ENCODE measurements around the gene TGFA.

Gene TGFA

DNA sequence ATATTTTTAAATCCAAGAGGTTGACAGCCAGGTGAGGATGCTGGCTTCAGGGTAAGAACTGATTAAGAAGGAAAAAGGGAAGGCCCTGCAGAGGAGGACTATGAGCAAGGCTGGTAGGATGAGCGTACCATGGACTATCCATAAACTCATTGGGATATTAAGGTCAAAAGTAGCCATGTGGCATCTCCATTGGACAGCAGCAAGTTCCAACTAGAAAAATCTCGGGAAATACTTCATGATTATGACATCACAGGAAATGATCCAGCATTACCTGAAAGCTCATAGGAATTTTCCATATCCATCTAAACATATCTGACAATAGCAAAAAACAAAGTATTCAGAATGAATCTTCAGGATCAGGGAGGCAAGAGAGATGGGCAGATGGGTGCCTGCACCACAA, 34.2 kb downstream of the TGFA start:
- Histone ChIP-seq H3K4me1 (ENCODE audit: control insufficient read depth in 1 of 2, insufficient read depth in 1 of 2, low read depth in 1 of 2, low read length in 1 of 2) (peaks cover 96 to 97% of the 10 kb centered on the region in 2 experiments), H3K4me3 (ENCODE audit: low read depth in 1 of 2, low read length in 1 of 2) (no peak overlapping the region), H3K27me3 (no peaks in the 10 kb centered on the region), H3K36me3 (no peaks in the 10 kb centered on the region), H3K9me3 (no peaks in the 10 kb centered on the region), H3K27ac (no peak overlapping the region)
- TF ChIP-seq, protein P1, sequence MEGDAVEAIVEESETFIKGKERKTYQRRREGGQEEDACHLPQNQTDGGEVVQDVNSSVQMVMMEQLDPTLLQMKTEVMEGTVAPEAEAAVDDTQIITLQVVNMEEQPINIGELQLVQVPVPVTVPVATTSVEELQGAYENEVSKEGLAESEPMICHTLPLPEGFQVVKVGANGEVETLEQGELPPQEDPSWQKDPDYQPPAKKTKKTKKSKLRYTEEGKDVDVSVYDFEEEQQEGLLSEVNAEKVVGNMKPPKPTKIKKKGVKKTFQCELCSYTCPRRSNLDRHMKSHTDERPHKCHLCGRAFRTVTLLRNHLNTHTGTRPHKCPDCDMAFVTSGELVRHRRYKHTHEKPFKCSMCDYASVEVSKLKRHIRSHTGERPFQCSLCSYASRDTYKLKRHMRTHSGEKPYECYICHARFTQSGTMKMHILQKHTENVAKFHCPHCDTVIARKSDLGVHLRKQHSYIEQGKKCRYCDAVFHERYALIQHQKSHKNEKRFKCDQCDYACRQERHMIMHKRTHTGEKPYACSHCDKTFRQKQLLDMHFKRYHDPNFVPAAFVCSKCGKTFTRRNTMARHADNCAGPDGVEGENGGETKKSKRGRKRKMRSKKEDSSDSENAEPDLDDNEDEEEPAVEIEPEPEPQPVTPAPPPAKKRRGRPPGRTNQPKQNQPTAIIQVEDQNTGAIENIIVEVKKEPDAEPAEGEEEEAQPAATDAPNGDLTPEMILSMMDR (IDR thresholded peaks at IDR 0.05), result no peak

DNA sequence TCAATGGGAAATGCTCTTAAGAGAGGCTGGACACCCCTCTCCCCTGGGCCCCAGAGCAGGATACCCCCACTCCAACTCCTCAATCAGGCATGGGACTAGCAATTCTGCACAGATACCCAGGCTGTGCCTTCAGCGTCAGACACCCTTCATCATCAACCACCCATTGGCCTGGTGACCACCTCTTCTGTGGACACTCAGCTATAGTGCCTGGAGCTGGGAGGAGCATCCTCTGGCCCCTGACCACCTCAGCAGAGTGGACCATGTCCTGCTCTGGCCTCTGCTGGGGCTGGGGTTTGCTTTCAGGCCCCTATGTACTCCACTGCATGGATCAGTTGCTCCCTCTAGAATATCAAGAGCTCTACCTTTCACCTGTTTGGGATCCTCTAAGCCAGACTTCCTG, 35.1 kb downstream of the TGFA start:
- TF ChIP-seq, protein P1 (IDR thresholded peaks at IDR 0.05), result no peak
- H3K27ac ChIP-seq, result peak overlapping the region; percentile 89
- peaks cover 88 to 90% of the 10 kb centered on the region in 2 experiments for H3K4me1 ChIP-seq (ENCODE audit: control insufficient read depth in 1 of 2, insufficient read depth in 1 of 2, low read depth in 1 of 2, low read length in 1 of 2)
- H3K4me3 ChIP-seq (ENCODE audit: low read depth in 1 of 2, low read length in 1 of 2), result no peak overlapping the region
- no peaks in the 10 kb centered on the region for H3K27me3 ChIP-seq
- H3K36me3 ChIP-seq, result no peaks in the 10 kb centered on the region
- no peaks in the 10 kb centered on the region for H3K9me3 ChIP-seq

DNA sequence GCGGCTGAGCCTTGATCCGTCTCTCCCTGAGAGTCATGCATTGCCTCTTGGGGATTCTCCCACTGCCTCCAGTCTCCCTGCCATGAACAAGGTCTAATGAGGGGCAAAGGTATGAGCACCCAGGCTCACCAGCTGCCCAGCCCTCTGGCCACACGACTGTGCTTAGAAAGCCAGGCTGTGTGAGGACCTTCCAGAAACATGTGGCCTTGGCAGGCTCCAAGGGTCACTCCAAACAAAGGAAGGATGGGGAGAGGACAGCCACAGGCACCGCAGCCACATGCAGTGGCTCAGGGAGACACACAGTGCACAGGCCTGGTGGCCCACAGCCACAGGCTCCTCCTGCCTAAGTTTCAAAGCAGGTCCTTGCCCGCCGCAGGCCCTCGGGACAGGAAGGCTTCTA, 35.8 kb downstream of the TGFA start:
- peak overlapping the region; percentile 10 to 17 for H3K4me3 ChIP-seq (ENCODE audit: low read depth in 1 of 2, low read length in 1 of 2)
- H3K27me3 ChIP-seq, result no peaks in the 10 kb centered on the region
- no peaks in the 10 kb centered on the region for H3K36me3 ChIP-seq
- H3K9me3 ChIP-seq, result no peaks in the 10 kb centered on the region
- peak overlapping the region; percentile 89 for H3K27ac ChIP-seq
- peaks cover 80 to 88% of the 10 kb centered on the region in 2 experiments for H3K4me1 ChIP-seq (ENCODE audit: control insufficient read depth in 1 of 2, insufficient read depth in 1 of 2, low read depth in 1 of 2, low read length in 1 of 2)
- TF ChIP-seq, protein P1 (IDR thresholded peaks at IDR 0.05), result no peak

DNA sequence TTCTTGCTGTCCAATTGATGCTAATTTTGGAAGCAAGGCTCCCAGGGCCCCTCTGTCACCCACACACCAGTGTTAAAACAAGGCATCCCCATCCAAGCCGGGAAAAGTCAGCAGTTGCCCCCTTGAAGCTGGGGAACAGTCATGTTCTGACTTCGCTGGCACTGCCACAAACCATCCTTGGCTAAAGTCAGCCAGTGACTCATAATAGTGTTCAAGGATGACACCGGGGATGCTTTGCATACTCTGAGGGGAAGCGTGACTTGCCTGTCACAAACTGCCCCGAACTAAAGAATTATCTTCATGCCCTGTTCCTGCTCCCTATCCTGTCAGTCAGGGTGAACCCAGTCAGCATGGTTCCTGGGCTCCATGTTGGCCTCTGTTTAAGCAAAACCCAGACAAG, 37.0 kb downstream of the TGFA start:
- Histone ChIP-seq H3K4me1 (ENCODE audit: control insufficient read depth in 1 of 2, insufficient read depth in 1 of 2, low read depth in 1 of 2, low read length in 1 of 2) (peaks cover 77 to 85% of the 10 kb centered on the region in 2 experiments), H3K27me3 (no peaks in the 10 kb centered on the region), H3K4me3 (ENCODE audit: low read depth in 1 of 2, low read length in 1 of 2) (peak overlapping the region; percentile 37 to 44), H3K9me3 (no peaks in the 10 kb centered on the region), H3K36me3 (no peaks in the 10 kb centered on the region), H3K27ac (peak overlapping the region; percentile 89)
- TF ChIP-seq, protein P1 (IDR thresholded peaks at IDR 0.05), result no peak

DNA sequence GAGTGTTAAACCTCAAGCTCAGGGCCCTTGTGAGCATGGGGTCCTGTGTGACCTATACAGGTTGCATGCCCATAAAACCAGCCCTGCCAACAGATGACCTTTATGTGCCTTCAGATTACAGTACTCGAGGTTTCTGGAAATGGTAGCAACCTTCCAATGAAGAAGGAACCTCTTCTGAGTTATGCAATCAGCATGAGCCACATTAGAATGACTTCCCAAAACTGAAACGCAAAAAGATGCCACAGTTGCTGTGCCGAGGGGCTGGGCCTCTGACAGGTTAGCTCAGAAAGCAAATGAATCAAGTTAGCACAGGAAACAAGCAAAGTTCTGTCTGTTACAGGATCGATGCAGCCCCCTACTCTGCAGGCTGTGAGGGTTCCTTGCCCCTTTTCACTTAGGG, 37.7 kb downstream of the TGFA start:
- H3K9me3 ChIP-seq, result no peaks in the 10 kb centered on the region
- no peaks in the 10 kb centered on the region for H3K36me3 ChIP-seq
- peak overlapping the region; percentile 89 for H3K27ac ChIP-seq
- no peaks in the 10 kb centered on the region for H3K27me3 ChIP-seq
- H3K4me3 ChIP-seq (ENCODE audit: low read depth in 1 of 2, low read length in 1 of 2), result peak overlapping the region; percentile 37 to 44
- TF ChIP-seq, protein P1 (IDR thresholded peaks at IDR 0.05), result no peak
- H3K4me1 ChIP-seq (ENCODE audit: control insufficient read depth in 1 of 2, insufficient read depth in 1 of 2, low read depth in 1 of 2, low read length in 1 of 2), result peaks cover 73 to 79% of the 10 kb centered on the region in 2 experiments

DNA sequence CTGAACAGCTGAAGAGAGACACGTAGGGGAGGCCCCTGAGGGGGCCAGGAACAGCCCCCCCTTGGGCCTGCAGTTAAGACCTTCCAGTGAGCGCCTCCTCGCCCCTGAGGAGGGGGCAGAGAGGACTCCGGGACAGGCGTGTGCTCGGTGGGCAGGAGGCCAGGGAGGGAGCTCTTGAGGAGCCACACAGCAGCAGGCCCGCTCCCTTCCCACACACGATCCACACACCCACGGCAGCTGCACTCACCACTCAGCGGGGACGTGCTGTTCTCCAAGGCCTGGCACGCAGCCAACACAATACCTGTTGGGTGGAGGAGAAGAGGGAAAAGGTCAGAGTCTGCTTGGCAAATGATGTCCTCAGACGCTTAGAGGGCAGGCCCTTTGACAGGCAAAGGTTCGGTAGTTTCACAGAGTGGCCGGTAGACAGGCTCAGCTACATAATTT, 39.0 kb downstream of the TGFA start:
- no peaks in the 10 kb centered on the region for H3K27me3 ChIP-seq
- H3K4me3 ChIP-seq (ENCODE audit: low read depth in 1 of 2, low read length in 1 of 2), result no peak overlapping the region
- no peaks in the 10 kb centered on the region for H3K36me3 ChIP-seq
- H3K9me3 ChIP-seq, result no peaks in the 10 kb centered on the region
- H3K27ac ChIP-seq, result peak overlapping the region; percentile 89
- TF ChIP-seq, protein P1 (IDR thresholded peaks at IDR 0.05), result no peak
- peaks cover 75 to 81% of the 10 kb centered on the region in 2 experiments for H3K4me1 ChIP-seq (ENCODE audit: control insufficient read depth in 1 of 2, insufficient read depth in 1 of 2, low read depth in 1 of 2, low read length in 1 of 2)

All from neutrophil (primary cell).